Ramos (cell line): Measurements from ENCODE around the gene ZNF740.

Source experiments
- in situ Hi-C: fragments of 300-500 bp; cut with MboI; formaldehyde crosslinking; loops from one replicate; pipeline ENCODE4 v1.14.3; 2022; ENCODE audit warnings: low sequenced_read_pairs; ENCODE audit not compliant: unreplicated experiment

The ZNF740 gene

DNA sequence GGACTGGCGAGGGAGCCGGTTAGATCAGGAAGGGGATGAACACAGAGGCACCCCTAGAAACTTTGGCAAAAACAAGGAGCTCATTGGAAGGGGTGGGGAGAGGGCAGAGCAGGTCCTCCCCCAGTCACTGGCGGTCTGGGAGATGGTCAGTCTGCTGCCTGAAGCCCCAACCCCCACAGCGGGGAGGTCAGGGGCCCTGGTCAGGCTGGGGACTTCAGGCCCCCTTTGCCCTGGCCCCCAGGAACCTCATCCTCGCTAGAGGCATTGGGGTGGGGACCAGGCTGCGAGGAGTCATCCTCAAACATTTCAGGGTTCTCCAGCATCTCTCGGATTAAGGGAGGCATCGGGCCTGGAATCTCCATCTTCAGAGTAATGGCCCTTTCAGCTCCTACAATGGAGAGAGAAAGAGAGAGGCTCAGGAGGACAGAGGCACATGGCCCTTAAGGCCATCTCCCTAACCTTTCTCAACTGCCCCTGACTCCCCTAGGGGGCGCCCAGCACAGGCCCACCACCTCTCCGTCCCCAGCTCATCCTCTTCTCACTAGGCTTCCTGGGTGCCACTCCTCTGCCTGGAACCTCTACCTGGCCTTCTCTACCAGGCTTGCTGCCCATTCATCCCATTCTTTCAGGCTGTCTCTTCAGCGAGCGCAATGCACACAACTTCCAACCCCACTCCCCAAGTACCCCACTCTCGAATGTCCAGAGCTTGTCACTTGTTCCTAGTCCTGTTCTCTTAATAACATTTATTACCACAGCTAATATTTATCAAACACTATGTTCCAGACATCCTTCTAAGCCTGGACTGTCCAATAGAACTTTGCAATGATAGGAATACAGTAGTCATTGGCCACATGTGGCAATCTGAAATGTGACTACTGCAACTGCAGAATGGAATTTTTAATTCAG, 31.2 kb downstream of the ZNF740 start:
- in situ Hi-C loops: loop anchor here (10.0 kb wide), 1 partner anchor 53 kb away; the partner anchor contains the start of gene ESPL1

DNA sequence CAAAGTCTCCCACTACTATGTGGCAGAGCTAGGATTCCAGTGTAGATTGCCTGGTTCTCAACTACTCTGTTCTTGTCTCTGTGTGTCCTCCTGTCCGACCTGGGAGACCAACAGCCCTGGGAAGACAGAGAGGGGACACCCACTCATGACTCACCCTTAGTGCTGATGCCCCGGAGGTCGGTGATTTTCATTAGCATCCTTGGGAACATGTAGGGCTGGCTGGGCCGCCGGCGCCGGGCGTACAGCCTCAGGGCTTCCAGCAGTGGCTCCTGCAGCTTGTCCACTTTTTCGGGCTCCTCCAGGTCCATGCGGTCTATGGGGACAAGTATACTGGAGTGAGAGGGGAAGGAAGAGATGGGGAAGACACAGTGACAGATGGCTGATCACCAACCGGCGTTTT, 32.4 kb downstream of the ZNF740 start:
- in situ Hi-C loops: loop anchor here (10.0 kb wide), 1 partner anchor 52 kb away; the partner anchor contains the start of gene ESPL1

DNA sequence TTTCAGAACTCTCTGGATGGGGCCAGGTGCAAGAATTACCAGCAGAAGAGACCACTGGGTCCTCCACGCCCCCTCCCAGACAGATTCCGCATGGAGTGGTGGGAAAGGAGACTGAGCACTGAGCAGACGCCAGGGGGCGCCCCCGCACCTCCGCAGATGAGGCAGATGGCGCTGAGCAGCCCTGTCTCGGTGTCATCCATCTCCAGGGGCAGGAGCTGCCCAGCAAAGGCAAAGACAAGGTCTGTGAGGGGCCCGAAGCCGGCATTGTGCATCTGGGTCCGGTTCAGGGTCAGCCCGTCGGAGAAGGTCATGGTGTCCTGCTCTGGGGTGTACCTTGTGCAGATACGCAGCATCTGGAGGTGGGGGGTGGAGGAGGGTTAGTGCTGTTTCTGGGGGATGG, 32.8 kb downstream of the ZNF740 start:
- in situ Hi-C loops: loop anchor here (10.0 kb wide), 1 partner anchor 51 kb away; the partner anchor contains the start of gene ESPL1

DNA sequence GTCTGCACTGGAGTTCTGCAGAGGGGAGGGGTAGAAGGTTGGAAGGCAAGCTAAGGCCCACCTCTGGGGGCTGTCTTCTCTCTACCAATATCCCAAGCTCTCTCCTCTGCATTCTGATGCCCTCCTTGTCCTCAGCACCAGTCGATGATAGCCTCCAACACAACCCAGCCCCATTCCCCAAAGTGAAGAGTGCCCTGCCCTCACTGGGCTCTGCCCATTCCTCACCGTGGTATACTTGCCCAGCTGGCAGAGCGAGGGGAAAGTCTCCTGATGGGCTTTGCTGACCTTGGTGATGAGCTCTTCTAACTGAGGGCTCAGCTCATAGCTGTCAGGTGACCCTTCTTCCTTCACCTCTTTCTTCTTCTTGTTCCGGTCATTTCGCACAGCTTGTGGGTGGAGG, 33.7 kb downstream of the ZNF740 start:
- in situ Hi-C loops: loop anchor here (10.0 kb wide), 1 partner anchor 51 kb away; the partner anchor contains the start of gene ESPL1

DNA sequence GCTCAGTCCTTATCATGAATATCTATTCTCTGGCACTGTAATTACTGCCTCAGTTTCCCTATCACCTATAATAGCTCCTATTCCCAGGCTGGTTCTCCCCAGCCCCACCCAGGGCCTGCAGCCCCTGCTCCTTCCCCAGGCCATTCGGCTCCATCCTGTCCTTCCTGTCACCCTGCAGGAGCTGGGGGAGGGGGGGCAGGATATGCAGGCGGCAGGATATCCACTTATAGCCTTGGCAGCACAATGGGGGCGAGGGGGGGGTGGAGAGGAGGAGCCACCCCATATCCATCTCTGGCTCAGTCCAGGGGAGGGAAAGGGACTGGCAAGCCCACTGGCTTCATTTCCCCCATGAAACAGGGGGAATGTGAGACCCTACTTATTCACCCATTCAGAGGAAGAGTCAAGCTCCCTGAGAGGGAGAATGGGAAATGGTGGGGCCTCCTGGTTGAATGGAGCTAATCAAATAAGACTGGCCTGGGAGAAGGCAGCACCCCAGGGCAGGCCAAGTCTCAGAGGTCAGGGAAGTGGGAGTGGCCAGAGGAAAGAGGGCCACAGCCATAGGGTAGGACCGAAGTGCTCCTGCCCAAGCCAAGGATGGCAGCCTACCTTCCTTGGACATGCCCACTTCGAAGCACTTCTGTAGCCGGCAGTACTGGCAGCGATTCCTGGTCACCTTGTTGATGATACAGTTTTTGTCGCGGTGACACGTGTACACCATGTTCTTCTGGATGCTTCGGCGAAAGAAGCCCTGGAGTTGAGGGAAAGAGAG, 34.3 kb downstream of the ZNF740 start:
- in situ Hi-C loops: loop anchor here (10.0 kb wide), 1 partner anchor 50 kb away; the partner anchor contains the start of gene ESPL1

DNA sequence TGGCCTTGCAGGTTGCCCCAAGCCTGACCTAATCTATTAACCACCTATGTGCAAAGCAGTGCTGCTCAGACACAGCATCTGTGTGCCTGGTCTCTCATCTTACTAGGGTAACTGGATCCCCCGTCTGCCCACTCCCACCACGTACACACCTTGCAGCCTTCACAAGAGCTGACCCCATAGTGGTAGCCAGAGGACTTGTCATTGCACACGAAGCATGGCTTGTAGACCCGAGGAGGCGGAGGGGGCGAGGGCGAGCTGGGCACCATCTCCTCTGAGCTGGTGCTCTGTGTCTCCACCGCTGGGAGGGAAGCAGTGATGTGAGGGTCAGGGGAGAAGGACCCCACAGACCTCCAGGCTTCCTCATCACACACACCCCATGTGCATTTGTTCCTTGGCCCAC, 35.0 kb downstream of the ZNF740 start:
- in situ Hi-C loops: loop anchor here (10.0 kb wide), 1 partner anchor 49 kb away; the partner anchor contains the start of gene ESPL1

DNA sequence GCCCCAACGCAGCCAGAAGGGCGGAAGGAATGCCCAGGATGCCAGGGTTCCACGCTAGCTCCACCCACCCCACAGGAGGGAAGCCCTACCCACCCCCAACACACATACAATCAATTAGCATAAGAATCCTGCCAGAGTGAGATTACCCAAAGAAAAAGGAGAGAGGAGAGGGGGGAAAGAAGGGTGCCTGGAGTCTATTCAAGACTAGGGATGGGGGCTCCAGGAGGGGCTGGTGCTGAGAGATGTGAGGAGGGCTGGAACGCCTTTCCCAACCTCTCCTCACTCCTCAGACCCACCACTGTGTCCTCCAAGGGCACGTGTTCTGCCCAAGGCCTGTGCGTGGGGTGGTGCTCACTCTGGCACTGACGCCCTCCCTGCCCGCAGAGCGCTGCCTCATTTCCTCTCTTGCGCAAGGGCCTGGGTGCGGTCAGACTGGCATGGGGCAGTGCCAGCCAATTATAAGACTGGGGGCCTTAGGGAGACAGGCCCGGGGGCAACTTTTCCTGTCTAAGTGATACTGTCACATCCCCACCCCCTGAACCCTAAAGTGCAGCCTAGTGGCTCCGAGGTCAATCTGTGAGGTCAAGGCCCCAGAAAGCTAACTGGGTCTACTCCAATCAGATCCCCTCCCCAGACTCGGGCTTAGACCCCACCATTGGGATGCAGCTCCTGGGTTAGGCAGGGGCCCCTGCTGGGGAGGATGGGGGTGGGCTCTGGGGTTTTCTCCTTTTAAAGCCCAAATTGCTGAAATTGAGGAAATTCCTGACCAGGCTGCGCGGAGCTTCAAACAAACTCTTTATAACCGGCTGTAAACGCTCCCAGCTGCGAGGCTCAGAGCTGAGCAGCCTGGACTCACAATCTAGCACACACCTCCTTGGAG, 36.8 kb downstream of the ZNF740 start:
- in situ Hi-C loops: loop anchor here (10.0 kb wide), 1 partner anchor 48 kb away; the partner anchor contains the start of gene ESPL1

DNA sequence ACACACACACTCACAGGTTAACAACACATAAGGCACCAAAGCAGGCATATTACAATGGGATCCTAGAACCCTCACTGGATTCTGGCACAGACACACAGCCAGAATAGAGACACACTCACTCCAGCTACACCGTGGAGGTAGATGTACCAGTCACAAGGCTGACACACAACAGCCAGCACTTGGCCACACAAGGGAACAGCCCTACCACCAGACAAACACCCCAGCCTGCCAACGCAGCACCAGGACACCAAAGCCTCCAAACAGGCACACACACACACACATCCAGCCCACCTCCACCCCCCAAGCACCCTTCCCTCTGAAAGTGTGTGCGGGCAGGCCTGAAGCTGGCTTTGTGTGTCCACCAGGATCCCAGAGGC, 37.4 kb downstream of the ZNF740 start:
- in situ Hi-C loops: loop anchor here (10.0 kb wide), 1 partner anchor 47 kb away; the partner anchor contains the start of gene ESPL1

DNA sequence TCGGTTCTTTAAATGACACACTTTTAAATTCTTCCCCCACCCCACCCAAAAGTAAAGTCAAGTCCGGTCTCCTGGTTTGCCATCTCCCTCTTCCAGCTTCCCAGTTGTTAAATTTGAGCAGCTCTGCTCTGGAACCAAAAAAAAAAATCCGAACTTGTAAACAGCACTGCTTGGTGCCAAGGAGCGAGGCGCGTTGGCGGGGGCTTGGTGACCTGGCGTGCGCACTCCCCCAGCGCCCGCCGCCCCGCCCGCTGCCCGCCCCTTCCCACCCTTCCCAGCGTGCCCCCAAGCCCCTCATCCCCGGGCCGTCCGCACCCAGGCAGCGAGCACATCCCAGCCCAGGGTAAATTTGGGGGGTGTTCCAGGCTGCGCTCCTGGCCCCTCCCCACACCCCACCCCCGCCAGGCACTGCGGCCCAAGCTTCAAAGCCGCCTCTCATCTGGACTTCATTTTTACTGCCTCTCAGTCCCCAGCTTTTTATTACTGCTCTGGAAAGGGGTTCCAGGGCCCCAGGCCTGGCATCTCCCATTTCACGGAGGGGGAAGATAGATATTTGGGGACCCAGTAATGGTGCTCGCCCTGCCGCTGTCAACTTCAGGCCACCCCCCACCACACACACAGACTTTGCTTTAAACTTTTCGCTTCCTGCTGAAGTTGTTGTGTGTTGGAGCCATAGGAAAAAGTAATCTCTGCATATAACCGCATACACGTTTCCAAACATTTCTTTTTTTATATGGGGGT, 38.2 kb downstream of the ZNF740 start:
- in situ Hi-C loops: loop anchor here (10.0 kb wide), 1 partner anchor 46 kb away; the partner anchor contains the start of gene ESPL1

DNA sequence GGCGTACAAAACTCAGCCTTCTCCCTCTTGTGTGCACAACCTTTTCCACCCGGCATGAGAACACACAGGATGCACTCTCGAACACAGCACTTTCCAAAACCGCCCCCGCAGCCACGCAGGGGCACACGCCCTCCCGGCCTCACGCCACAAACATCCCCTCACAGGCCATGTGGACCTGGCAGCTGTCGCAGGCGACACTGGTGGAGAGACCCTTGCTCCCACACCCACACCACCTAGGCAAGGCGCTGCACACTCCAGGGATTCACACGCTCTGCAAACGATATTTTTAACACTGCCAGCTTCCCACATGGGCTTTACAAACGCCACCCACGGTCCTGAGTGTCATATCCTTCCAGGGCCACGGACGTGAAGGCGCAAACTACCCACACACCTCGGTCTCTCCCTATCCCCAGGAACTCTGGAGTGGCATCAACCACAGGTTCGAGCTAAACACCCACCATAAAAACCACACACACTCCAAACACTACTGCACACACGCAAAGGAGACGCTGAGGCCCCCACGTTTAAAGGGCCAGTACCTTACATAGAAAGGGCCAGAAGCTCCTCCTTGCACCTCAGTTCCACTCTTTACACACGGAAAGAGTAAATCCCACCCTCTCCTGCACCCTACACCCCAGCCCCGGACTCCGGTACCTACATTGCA, 38.9 kb downstream of the ZNF740 start:
- in situ Hi-C loops: loop anchor here (10.0 kb wide), 1 partner anchor 45 kb away; the partner anchor contains the start of gene ESPL1

DNA sequence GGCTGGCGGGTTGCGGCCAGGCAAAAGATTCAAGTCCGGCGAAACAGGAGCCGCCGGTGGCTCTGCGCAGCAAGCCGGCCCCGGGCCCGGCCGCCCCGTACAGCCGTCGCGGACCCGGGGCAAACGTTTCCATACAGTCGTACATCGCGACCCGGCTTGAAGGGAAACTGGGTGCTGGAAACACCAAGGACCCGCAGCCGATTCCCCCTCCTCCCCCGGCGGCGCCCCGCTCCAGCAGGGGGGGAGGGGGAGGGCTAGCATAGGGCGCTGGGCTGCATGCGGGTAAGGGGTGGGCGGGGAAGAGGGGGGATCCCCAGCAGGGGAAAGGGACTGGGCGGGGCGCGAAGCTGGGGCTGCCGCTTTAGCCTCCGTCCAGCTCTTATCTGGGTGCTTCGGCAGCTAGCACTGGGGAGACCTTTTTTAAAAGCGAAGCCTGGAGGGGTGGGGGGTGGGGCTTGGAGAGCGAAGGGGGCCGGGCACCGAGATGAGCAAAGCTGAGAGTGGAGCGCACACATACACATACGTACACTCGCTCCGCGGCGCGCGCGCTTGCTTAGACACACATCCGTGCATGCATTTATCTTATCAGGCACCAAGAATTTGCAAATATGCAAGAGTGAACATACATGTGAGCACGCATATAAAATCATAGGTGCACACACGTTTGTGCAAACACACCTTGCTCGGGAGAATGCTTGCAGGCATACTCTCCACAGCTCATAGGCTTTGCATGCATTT, 39.6 kb downstream of the ZNF740 start:
- in situ Hi-C loops: loop anchor here (10.0 kb wide), 1 partner anchor 45 kb away; the partner anchor contains the start of gene ESPL1

DNA sequence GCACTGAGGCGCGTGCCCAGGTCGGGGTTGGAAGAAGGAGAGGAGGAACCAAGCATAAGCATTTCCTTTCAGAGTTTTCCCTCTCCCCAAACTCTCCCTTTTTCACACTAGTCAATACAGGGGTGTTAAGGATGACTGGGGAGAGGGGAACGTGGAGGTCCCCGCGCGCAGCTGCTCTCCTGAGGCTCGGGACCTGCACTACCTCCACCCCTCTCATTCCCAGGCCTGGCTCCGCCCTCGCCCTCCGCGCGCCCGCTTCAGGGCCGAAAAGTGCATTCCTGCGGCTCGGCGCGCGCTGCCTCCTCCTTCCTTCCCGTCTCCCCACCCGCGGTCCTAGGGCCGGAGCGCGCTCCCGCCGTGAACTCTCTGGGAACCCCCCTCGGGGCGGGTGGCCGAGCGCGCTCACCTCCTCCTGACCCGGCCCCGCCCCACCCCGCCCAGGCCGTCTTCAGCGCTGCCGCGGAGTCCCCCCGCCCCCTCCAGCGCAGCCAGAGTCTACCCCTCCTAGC, 40.2 kb downstream of the ZNF740 start:
- in situ Hi-C loops: no loop called here

DNA sequence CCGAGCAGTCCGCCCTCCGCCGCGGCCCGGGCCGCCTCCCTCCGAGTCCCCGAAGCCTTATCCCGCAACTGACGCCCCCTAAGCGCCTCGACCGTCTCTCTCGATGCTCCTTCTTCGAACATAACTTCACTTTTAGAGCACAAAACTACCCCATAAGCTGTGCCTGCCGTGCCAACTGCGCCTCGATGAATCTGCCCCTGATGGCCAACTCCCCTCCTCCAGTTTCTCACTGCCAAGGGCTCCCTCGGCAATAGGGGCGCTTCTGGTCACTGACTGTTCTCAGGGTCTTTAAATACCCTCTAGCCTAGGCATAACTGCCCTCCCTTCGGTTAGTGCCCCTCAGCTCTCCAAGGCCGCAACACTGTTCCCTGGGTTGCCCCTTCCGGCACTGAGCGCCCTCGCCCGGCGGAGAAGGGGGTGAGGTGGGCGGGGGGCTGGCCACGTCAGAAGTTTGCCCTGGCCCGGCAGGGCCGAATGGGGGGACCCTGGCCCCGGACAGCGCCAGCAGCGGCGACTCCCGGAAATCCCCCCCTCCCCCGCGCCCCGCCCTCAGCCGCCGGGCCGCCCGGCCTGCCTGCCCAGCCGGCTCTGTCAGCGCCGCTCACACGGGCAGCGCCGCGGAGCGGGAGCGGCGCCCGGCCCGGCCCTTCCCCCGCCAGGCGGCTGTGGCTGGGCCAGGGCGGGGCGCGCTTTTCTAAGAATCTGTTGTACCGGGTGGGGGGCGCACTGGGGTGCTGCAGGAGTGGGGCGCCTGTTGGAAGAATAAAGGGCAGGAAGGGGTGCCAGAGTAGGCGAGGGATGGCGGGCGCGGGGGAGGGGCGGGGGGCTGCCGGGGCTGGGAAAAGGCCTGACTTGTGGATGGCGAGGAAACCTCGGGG, 40.9 kb downstream of the ZNF740 start:
- in situ Hi-C loops: no loop called here

DNA sequence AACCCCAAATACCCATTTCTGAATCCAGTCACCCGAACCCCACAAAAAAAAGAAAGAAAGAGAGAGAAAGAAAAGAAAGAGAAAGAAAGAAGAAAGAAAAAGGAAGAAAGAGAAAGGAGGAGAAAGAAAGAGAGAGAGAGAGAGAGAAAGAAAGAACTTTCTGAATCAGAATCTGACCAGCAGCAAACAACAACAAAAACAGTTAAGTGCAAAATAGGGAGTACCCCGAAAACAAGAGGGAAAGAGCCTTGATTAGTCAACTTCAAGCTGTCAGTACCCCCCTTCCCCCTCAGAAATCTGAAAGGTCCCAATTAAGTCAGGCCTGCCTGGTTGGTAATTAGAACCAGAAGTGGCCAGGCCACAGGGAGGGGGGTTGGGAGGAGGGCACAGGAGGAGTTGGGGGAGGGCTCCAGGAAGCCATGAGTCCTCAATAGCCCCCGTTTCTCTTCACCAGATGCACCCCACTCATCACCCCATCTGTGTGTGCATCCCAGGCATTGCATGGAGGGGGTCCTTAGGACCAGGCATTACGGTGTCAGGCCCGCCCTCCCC, 41.7 kb downstream of the ZNF740 start:
- in situ Hi-C loops: no loop called here

DNA sequence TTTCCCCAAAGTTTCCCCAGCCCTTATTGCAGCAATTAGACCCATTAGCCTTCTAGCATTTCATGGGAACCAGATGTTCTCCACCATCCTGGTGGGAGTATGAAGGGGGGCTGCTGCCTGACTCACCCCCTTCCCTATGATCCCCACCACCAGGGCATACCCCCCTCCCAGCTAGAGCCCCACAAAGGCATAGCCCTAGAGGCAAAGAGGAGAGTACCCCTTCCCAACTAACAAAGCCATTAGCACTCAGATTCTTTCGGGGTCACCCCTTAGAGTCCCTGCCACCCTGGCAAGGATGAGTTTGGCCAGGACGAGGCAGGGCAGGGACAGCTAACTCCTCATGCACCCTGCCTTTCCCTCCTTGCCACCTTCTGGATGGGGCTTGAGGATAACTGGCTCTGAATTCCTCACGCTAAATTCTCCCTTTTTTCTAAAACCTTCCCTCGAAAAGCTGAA, 42.3 kb downstream of the ZNF740 start:
- in situ Hi-C loops: no loop called here

DNA sequence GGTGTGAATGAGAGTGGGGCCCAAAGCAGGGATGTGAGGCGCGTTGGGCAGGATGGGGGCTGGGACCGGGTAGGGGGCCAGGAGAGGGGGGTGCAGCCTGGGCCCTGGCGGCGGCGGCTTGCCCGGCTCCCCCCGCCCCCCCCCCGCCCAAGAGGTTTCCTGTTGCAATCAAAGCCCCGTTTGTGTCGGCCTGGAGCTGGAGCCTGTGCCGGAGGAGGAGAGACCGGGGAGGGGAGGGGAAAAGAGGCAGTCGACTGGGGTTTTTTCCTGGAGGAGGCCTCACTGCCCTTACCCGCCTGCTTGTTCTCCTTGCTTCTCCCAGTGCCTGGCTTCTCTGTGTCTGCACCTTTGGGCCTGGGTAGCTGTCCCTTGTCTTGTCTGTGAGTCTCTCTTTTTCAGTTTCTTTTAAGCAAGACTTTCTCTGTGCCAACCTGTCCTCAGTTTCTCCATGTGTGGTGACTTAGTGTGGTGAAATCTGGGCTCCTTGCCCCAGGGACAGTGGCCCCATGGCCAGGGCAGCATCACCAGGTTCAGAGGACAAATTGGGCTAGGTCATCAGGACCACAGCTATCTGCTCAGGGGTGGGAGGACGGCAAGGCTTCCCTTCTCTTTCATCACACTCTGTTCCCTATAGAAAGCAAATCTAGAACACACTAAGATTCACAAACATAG, 43.0 kb downstream of the ZNF740 start:
- in situ Hi-C loops: no loop called here
